GM12892 (cell line): ENCODE data around the gene COTL1.

Source experiments
- POLR2A ChIP-seq: IDR thresholded peaks from 2 replicates; pipeline ENCODE4 v1.6.1; 2011; ENCODE audit warnings: low read depth, low read length, control low read depth
- POLR2AphosphoS5 ChIP-seq: IDR thresholded peaks from 2 replicates; pipeline ENCODE4 v1.6.1; 2011; ENCODE audit warnings: low read depth, low read length, control low read depth

DNA sequence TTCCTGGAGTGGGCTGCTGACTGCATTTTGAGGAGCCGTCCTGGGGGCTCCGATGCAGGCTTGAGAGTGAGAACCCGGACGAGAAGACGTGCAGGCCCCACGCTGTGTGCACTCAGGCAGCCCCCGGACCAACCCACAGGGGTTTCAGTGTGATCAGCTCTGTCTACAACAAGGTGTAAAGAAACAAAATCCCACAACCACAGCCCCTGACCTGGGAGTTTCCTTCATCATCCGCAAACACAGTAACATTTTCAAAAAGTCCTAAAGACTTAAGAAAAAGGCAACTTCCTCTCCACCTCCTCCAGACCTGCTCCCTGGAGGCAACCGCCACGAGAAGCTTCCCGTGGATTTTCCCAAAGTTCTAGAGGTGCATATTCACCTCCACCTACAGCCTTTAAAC, 98.0 kb downstream of the COTL1 start:
- TF ChIP-seq POLR2A (no peak), POLR2AphosphoS5 (no peak)
